Measurements from ENCODE around the gene SOX2.

DNA sequence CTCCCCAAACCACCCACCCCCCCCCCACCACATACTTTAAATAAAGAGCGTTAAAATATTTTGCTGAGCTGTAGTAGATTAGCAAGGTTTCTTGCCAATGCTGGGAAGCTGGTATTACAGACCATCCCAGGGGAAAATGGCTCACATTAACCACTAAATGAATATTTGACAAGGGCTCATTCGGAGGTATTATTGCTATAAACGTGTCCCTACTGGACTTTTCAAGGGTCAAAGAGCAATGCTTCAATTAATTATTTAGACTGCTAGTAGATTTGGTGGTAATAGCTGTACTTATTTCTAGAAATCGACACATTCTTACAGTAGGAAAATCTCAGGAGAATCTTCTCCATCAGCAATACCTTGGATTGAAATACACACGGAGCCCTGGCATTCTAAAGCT is 5.2 kb downstream of the SOX2 start:
- no peak for TF ChIP-seq RAD21 (CRISPR knock-in tag; IDR thresholded peaks at IDR 0.05)
- no peak for TF ChIP-seq NFRKB (IDR thresholded peaks at IDR 0.05)
- TF ChIP-seq RAD51 (IDR thresholded peaks at IDR 0.05; ENCODE audit: borderline replicate concordance), result no peak
- TF ChIP-seq, protein P1, sequence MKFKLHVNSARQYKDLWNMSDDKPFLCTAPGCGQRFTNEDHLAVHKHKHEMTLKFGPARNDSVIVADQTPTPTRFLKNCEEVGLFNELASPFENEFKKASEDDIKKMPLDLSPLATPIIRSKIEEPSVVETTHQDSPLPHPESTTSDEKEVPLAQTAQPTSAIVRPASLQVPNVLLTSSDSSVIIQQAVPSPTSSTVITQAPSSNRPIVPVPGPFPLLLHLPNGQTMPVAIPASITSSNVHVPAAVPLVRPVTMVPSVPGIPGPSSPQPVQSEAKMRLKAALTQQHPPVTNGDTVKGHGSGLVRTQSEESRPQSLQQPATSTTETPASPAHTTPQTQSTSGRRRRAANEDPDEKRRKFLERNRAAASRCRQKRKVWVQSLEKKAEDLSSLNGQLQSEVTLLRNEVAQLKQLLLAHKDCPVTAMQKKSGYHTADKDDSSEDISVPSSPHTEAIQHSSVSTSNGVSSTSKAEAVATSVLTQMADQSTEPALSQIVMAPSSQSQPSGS (CRISPR knock-in tag; IDR thresholded peaks at IDR 0.05), result no peak
- no peak for TF ChIP-seq ZNF121 (CRISPR knock-in tag; IDR thresholded peaks at IDR 0.05)
- no peak for TF ChIP-seq ZNF615 (CRISPR knock-in tag; IDR thresholded peaks at IDR 0.05; ENCODE audit: borderline replicate concordance)
- no peak for TF ChIP-seq ZNF230 (CRISPR knock-in tag; IDR thresholded peaks at IDR 0.05)
- TF ChIP-seq, protein P2, sequence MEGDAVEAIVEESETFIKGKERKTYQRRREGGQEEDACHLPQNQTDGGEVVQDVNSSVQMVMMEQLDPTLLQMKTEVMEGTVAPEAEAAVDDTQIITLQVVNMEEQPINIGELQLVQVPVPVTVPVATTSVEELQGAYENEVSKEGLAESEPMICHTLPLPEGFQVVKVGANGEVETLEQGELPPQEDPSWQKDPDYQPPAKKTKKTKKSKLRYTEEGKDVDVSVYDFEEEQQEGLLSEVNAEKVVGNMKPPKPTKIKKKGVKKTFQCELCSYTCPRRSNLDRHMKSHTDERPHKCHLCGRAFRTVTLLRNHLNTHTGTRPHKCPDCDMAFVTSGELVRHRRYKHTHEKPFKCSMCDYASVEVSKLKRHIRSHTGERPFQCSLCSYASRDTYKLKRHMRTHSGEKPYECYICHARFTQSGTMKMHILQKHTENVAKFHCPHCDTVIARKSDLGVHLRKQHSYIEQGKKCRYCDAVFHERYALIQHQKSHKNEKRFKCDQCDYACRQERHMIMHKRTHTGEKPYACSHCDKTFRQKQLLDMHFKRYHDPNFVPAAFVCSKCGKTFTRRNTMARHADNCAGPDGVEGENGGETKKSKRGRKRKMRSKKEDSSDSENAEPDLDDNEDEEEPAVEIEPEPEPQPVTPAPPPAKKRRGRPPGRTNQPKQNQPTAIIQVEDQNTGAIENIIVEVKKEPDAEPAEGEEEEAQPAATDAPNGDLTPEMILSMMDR (CRISPR knock-in tag; IDR thresholded peaks at IDR 0.05), result no peak
- TF ChIP-seq ZNF772 (CRISPR knock-in tag; IDR thresholded peaks at IDR 0.05), result no peak
- no peak for TF ChIP-seq PHF5A (CRISPR knock-in tag; IDR thresholded peaks at IDR 0.05; ENCODE audit: low read depth, unreplicated experiment)
- no peak for TF ChIP-seq FOXM1 (CRISPR knock-in tag; IDR thresholded peaks at IDR 0.05)
